22Rv1 (cell line): ENCODE data around the gene VAPB.

Source experiments
- H3K27ac ChIP-seq: fragments of 450-650 bp; 2 replicates; pipeline ENCODE4 v1.5.1; 2017
- ZFX ChIP-seq: fragments of 450-650 bp; IDR thresholded peaks from 2 replicates; pipeline ENCODE4 v1.6.1; 2017; ENCODE audit warnings: antibody characterized with exemption, borderline replicate concordance
- TF ChIP-seq, protein P1 (sequence below): fragments of 450-650 bp; IDR thresholded peaks from 2 replicates; pipeline ENCODE4 v1.5.1; 2017; ENCODE audit warnings: mild to moderate bottlenecking

VAPB gene

DNA sequence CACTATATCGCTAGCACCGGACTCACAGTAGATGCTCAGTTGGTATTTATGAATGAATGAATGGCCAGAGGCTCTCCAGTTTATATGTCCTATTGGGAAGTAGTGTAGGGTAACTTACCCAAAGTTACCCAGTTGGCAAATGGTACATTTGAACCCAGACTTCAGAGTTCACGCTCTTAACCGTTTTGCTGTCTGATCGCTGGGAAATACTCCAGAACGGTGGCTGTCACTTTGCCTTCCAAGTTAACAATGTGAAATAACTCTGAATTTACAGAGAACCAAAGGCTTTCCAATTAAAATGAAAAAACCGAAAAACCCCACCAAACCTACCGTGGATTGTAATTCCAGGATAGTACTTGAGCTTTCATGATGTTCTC, 1.6 kb downstream of the VAPB start:
- H3K27ac ChIP-seq: no peak overlapping the region

DNA sequence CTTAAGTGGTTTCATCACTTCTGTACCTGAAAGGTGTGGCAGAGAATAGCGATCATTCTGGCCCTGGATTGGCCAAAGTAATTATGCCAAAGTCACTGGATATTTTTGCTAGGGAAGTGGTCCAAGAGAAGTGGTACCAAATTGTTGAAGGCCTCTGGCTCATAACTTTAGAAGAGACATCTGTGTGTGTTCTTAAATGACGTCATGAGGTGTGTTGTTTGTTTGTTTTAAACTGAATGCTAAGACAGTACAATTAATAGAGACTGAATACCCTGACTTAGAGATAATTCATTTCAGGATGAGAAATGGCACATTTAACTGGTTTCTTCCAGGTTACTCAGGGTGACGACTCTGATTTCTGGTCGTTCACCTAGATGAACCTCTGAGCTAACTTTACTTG, 3.3 kb downstream of the VAPB start:
- TF ChIP-seq ZFX: no peak
- H3K27ac ChIP-seq: no peak overlapping the region

More for the DNA sequence above, 1.6 kb downstream of the VAPB start:
- TF ChIP-seq, protein P1, sequence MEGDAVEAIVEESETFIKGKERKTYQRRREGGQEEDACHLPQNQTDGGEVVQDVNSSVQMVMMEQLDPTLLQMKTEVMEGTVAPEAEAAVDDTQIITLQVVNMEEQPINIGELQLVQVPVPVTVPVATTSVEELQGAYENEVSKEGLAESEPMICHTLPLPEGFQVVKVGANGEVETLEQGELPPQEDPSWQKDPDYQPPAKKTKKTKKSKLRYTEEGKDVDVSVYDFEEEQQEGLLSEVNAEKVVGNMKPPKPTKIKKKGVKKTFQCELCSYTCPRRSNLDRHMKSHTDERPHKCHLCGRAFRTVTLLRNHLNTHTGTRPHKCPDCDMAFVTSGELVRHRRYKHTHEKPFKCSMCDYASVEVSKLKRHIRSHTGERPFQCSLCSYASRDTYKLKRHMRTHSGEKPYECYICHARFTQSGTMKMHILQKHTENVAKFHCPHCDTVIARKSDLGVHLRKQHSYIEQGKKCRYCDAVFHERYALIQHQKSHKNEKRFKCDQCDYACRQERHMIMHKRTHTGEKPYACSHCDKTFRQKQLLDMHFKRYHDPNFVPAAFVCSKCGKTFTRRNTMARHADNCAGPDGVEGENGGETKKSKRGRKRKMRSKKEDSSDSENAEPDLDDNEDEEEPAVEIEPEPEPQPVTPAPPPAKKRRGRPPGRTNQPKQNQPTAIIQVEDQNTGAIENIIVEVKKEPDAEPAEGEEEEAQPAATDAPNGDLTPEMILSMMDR: no peak
- TF ChIP-seq ZFX: no peak

DNA sequence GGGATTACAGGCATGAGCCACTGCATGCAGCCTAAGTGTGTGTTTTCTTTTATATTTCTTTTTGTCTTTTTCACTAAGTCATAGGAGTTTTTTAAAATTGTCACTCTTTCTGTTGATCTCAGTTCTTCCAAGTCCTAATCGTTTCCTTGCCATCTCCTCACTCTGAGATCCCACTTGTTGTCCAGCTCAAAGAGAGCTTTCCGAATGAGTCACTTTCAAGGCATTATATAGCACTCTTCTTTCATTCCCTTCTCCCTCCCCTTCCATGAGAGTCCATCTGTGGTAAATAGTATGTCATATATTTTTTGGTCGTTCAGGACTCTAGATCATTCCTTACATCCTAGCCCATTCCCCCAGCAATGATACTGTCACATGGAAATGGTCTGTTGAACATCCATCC, 4.3 kb downstream of the VAPB start:
- TF ChIP-seq ZFX: no peak
- TF ChIP-seq, protein P1: no peak
- H3K27ac ChIP-seq: no peak overlapping the region

DNA sequence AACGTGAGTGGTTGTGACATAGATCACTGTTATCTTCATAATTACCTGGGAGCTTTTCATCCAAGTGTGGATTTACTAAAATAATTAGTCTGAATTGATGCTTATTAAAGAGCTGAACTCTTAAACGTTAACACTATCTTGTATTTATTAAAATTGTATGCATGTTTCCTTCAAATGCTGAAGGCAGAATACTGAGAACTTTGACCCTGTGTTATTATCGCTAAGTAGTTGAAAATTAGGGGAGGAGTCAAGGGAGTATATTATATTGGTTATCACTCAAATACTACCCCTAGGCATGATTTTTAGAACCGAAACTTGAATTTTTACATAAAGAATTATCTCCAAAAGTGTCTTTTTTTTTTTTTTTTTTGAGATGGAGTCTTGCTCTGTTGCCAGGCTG, 5.8 kb downstream of the VAPB start:
- no peak overlapping the region for H3K27ac ChIP-seq
- TF ChIP-seq, protein P1: no peak
- no peak for TF ChIP-seq ZFX

DNA sequence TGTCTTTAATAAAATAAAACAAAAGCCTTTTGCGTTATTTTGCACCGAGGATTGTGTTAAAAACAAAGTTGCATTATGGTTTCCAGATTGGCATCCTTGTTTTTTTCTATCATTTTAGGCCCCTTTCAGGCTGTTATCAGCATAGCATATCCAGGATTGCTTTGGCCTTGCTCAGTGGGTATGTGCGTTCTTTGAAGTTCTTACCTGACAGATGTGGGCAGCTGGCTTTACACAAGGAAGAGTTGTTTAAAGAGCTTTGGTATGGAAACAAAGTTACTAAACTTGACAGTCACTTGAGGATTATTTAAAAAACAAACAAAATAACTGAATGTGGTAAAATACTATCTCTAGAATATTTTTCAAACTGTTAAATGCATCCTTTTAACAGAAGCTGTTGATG, 6.6 kb downstream of the VAPB start:
- TF ChIP-seq, protein P1: no peak
- TF ChIP-seq ZFX: no peak
- no peak overlapping the region for H3K27ac ChIP-seq

DNA sequence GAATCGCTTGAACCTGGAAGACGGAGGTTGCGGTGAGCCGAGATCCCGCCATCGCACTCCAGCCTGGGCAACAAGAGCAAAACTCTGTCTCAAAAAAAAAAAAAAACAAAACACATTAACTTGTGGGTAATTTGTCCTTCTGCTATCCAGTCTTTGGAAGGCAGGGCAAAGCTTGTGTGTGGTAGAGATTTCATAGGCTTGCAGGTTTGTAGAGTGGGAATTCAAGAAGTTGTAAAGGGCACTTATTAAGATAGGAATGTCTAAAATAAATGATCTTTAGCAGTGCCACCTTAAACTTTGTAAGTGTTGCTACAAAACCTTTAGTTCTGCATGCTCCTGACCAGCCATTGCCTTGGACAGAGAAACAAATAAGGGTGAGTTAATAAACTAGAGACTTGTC, 8.4 kb downstream of the VAPB start:
- TF ChIP-seq ZFX: no peak
- TF ChIP-seq, protein P1: no peak
- no peak overlapping the region for H3K27ac ChIP-seq

DNA sequence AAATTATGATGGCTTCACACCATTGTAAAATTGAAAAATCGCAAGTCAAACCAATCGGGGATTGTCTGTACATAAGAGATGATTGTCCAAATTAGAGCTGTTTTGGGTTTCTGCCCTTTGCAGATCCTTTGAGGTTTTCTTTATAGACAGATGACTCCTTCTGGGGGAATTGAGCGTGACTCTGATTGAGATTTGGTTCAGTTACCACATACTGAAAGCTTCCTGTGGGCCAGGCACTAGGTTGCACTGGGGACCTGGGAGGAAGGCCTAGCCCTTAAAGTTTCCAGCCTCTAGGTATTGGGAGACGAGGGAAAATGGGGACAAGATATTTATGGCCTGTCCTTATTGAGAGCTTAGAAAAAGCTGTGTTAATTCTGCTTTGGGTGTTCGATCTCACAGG, 9.2 kb downstream of the VAPB start:
- TF ChIP-seq ZFX: no peak
- TF ChIP-seq, protein P1: no peak
- H3K27ac ChIP-seq: no peak overlapping the region

DNA sequence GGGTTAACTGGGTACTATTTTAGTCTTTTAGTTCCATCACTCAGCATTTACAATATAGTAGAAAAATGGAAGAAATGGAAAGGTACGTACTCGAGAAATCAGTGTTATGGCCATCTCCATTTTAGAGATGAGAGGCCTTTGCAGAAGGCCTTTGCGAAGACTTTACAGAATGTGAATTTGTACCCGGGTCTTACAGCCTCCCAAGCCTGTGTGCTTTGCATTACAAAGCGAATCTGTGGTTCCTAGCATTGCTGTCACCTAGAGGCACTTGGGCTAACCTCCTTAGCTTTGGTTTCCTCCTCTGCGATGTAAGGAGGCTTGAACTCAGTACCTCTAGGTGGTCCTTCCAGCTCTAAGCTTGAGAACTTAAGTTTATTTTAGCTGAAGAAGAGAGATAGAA, 10.9 kb downstream of the VAPB start:
- no peak overlapping the region for H3K27ac ChIP-seq
- TF ChIP-seq, protein P1: no peak
